IPS-20b (cell line): ENCODE measurements around the gene C8G.

Source experiments
- H3K27ac ChIP-seq: one replicate; pipeline ENCODE4 v1.5.1; 2013; ENCODE audit warnings: low read length
- H3K27me3 ChIP-seq: 2 replicates; pipeline ENCODE4 v1.6.1; 2013; ENCODE audit warnings: mild to moderate bottlenecking, low read length, inconsistent platforms; ENCODE audit not compliant: insufficient read depth
- H3K36me3 ChIP-seq: 2 replicates; pipeline ENCODE4 v1.6.1; 2013; ENCODE audit warnings: low read depth, mild to moderate bottlenecking, inconsistent platforms, low read length, moderate library complexity; ENCODE audit not compliant: insufficient read depth
- H3K4me1 ChIP-seq: 2 replicates; pipeline ENCODE4 v1.6.1; 2013; ENCODE audit warnings: mild to moderate bottlenecking, control low read depth, inconsistent platforms, low read length, moderate library complexity; ENCODE audit not compliant: insufficient read depth
- H3K4me3 ChIP-seq: 2 replicates; pipeline ENCODE4 v1.5.1; 2013; ENCODE audit warnings: mild to moderate bottlenecking, low read length, inconsistent platforms
- H3K9ac ChIP-seq: 2 replicates; pipeline ENCODE4 v1.6.1; 2013; ENCODE audit warnings: low read depth, mild to moderate bottlenecking, inconsistent platforms, low read length, moderate library complexity
- H3K9me3 ChIP-seq: 2 replicates; pipeline ENCODE4 v1.6.1; 2013; ENCODE audit warnings: mild to moderate bottlenecking, low read depth, low read length, inconsistent platforms; ENCODE audit not compliant: insufficient read depth

The C8G gene

GRCh38 chr9:136944519-136945332, at the start of gene C8G, which contains the start of gene FBXW5:
Gene C8G, plus strand, starts transcription at chr9:136945243. Its CDS starts 78 bp downstream, at chr9:136945321.
Gene FBXW5, minus strand, starts transcription at chr9:136944738. Its CDS starts 655 bp downstream, at chr9:136944083.
- Histone ChIP-seq H3K9ac (peak within 1 kb of the TSS; percentile 65; the same call in 1 of the 2 replicates), H3K27ac (no peak within 1 kb of the TSS)

GRCh38 chr9:136896027-136896426, 49.0 kb upstream of the C8G start:
- no peaks in the 10 kb centered on the region for H3K27me3 ChIP-seq
- no peaks in the 10 kb centered on the region for H3K9me3 ChIP-seq
- no peak overlapping the region for H3K4me3 ChIP-seq
- no peak overlapping the region for H3K27ac ChIP-seq
- no peak overlapping the region for H3K9ac ChIP-seq
- peaks cover 21% of the 10 kb centered on the region for H3K36me3 ChIP-seq
- H3K4me1 ChIP-seq = no peaks in the 10 kb centered on the region

More at GRCh38 chr9:136944519-136945332, at the start of gene C8G, which contains the start of gene FBXW5:
- Histone ChIP-seq H3K36me3 (peaks cover 22% of the 10 kb centered on the region), H3K27me3 (no peaks in the 10 kb centered on the region), H3K4me1 (no peaks in the 10 kb centered on the region), H3K9me3 (no peaks in the 10 kb centered on the region), H3K4me3 (peak within 1 kb of the TSS; percentile 76)

- Histone ChIP-seq H3K27ac (no peak overlapping the region), H3K9me3 (no peaks in the 10 kb centered on the region), H3K4me1 (no peaks in the 10 kb centered on the region), H3K9ac (no peak overlapping the region), H3K4me3 (no peak overlapping the region), H3K36me3 (peaks cover 43% of the 10 kb centered on the region), H3K27me3 (no peaks in the 10 kb centered on the region)
Measured at GRCh38 chr9:136898483-136899100, 46.5 kb upstream of the C8G start.

GRCh38 chr9:136899196-136899595, 45.8 kb upstream of the C8G start:
- H3K4me1 ChIP-seq = no peaks in the 10 kb centered on the region
- H3K9me3 ChIP-seq = no peaks in the 10 kb centered on the region
- H3K4me3 ChIP-seq = no peak overlapping the region
- no peak overlapping the region for H3K27ac ChIP-seq
- no peak overlapping the region; the same call in 1 of the 2 replicates for H3K9ac ChIP-seq
- no peaks in the 10 kb centered on the region for H3K27me3 ChIP-seq
- peaks cover 43% of the 10 kb centered on the region for H3K36me3 ChIP-seq

GRCh38 chr9:136900556-136900955, 44.5 kb upstream of the C8G start:
- no peaks in the 10 kb centered on the region for H3K9me3 ChIP-seq
- peaks cover 52% of the 10 kb centered on the region for H3K36me3 ChIP-seq
- H3K4me1 ChIP-seq = no peaks in the 10 kb centered on the region
- H3K9ac ChIP-seq = no peak overlapping the region
- H3K27ac ChIP-seq = no peak overlapping the region
- H3K27me3 ChIP-seq = no peaks in the 10 kb centered on the region
- H3K4me3 ChIP-seq = no peak overlapping the region

GRCh38 chr9:136900988-136901515, 44.0 kb upstream of the C8G start:
- no peaks in the 10 kb centered on the region for H3K9me3 ChIP-seq
- H3K9ac ChIP-seq = no peak overlapping the region
- no peaks in the 10 kb centered on the region for H3K4me1 ChIP-seq
- no peak overlapping the region for H3K27ac ChIP-seq
- H3K36me3 ChIP-seq = peaks cover 53% of the 10 kb centered on the region
- no peak overlapping the region for H3K4me3 ChIP-seq
- H3K27me3 ChIP-seq = no peaks in the 10 kb centered on the region

GRCh38 chr9:136901516-136902258, 43.4 kb upstream of the C8G start:
- Histone ChIP-seq H3K9me3 (no peaks in the 10 kb centered on the region), H3K27ac (no peak overlapping the region), H3K36me3 (peaks cover 59% of the 10 kb centered on the region), H3K27me3 (no peaks in the 10 kb centered on the region), H3K4me1 (no peaks in the 10 kb centered on the region), H3K9ac (no peak overlapping the region), H3K4me3 (no peak overlapping the region)

- Histone ChIP-seq H3K27me3 (no peaks in the 10 kb centered on the region), H3K9ac (no peak overlapping the region), H3K36me3 (peaks cover 65% of the 10 kb centered on the region)
Measured at GRCh38 chr9:136902259-136902821, 42.7 kb upstream of the C8G start.

GRCh38 chr9:136903041-136903554, 41.9 kb upstream of the C8G start:
- Histone ChIP-seq H3K4me3 (no peak overlapping the region), H3K9me3 (no peaks in the 10 kb centered on the region), H3K4me1 (no peaks in the 10 kb centered on the region), H3K36me3 (peaks cover 73% of the 10 kb centered on the region), H3K27ac (no peak overlapping the region), H3K9ac (no peak overlapping the region), H3K27me3 (no peaks in the 10 kb centered on the region)

More at GRCh38 chr9:136902259-136902821, 42.7 kb upstream of the C8G start:
- H3K4me1 ChIP-seq = no peaks in the 10 kb centered on the region
- no peak overlapping the region for H3K27ac ChIP-seq
- no peak overlapping the region for H3K4me3 ChIP-seq
- H3K9me3 ChIP-seq = no peaks in the 10 kb centered on the region

GRCh38 chr9:136906266-136906665, 38.8 kb upstream of the C8G start:
- Histone ChIP-seq H3K9me3 (no peaks in the 10 kb centered on the region), H3K27ac (no peak overlapping the region), H3K36me3 (peaks cover 73% of the 10 kb centered on the region), H3K27me3 (no peaks in the 10 kb centered on the region), H3K4me1 (no peaks in the 10 kb centered on the region), H3K9ac (no peak overlapping the region), H3K4me3 (no peak overlapping the region)
